Activated gamma-delta T cell treated with anti-CD3 and anti-CD28 coated beads, Interleukin-2, amount 50 U/mL, for 16 hours (primary cell): Measurements from ENCODE around the gene GNA15.
"Not testable (repeated sequence)": the region's sequence is repeated elsewhere in the genome, so short reads cannot be mapped to it uniquely, and the experiment has no call there.

Experiments
- DNase-seq: peaks from one replicate; pipeline ENCODE4 v3.0.0-alpha.2; 2020; ENCODE audit warnings: low read depth

Gene GNA15

GRCh38 chr19:3135961-3136683 is at the start of gene GNA15:
TSS of gene GNA15 (plus strand) at chr19:3136033. CDS start at chr19:3136451, 418 bp downstream.
- no peak for DNase-seq

GRCh38 chr19:3087769-3088168 is 48.1 kb upstream of the GNA15 start:
- no peak for DNase-seq

GRCh38 chr19:3089299-3089855 is 46.5 kb upstream of the GNA15 start:
- not testable (repeated sequence) for DNase-seq

- no peak for DNase-seq
Measured at GRCh38 chr19:3094601-3095440, 41.0 kb upstream of the GNA15 start.

- DNase-seq = peak; percentile 16
Measured at GRCh38 chr19:3095441-3096191, 40.2 kb upstream of the GNA15 start.

GRCh38 chr19:3096267-3096901 is 39.4 kb upstream of the GNA15 start:
- DNase-seq = no peak

GRCh38 chr19:3096902-3097326 is 38.9 kb upstream of the GNA15 start:
- DNase-seq = no peak

GRCh38 chr19:3097442-3097871 is 38.4 kb upstream of the GNA15 start:
- DNase-seq = no peak

- DNase-seq = no peak
Measured at GRCh38 chr19:3098141-3098514, 37.7 kb upstream of the GNA15 start.

- no peak for DNase-seq
Measured at GRCh38 chr19:3098515-3099346, 37.1 kb upstream of the GNA15 start.

- DNase-seq = no peak
Measured at GRCh38 chr19:3099347-3100145, 36.3 kb upstream of the GNA15 start.

- no peak for DNase-seq
Measured at GRCh38 chr19:3100331-3100730, 35.5 kb upstream of the GNA15 start.

GRCh38 chr19:3100747-3101730 is 34.8 kb upstream of the GNA15 start:
- DNase-seq = no peak

GRCh38 chr19:3102239-3103140 is 33.3 kb upstream of the GNA15 start:
- DNase-seq = no peak

- no peak for DNase-seq
Measured at GRCh38 chr19:3104708-3104983, 31.2 kb upstream of the GNA15 start.

GRCh38 chr19:3105641-3106508 is 30.0 kb upstream of the GNA15 start:
- no peak for DNase-seq
